SK-N-SH (cell line): ENCODE measurements around the gene STEAP2. TPM values are rescaled to one million over a fixed set of nuclear protein-coding genes. Genes with fewer than 3 reads are reported as not detected.

ENCODE experiments used
- CTCF ChIA-PET: fragments of 300-600, 350-600 bp; formaldehyde crosslinking; extraction: SDS; loops from one replicate; lab custom pipeline; 2021; lab: Yijun Ruan, JAX
- POLR2A ChIA-PET: fragments of 350-600 bp; sonication (Branson Sonifier 250); formaldehyde crosslinking; extraction: SDS; loops from one replicate; lab custom pipeline; 2020; ENCODE audit warnings: antibody characterized with exemption, inconsistent platforms; lab: Yijun Ruan, JAX
- DNase-seq: peaks from one replicate; pipeline ENCODE4 v3.0.0; 2012
- H2AFZ ChIP-seq: fragments of 200-600 bp; sonication (generic); 2 replicates; pipeline ENCODE4 v1.8.1; 2016; ENCODE audit warnings: antibody characterized with exemption, mild to moderate bottlenecking, low read depth
- H3F3A ChIP-seq: fragments of 200-600 bp; sonication (generic); replicated peaks from 2 replicates; pipeline ENCODE3; 2016; ENCODE audit warnings: antibody characterized with exemption, mild to moderate bottlenecking; ENCODE audit not compliant: insufficient read depth
- H3K27ac ChIP-seq, 2 experiments: fragments of 200-500 bp in 1 of 2; fragments of 200-600 bp in 1 of 2; sonication (Bioruptor generic) in 1 of 2; sonication (generic), shearing (Covaris generic) in 1 of 2; 2 replicates each; pipeline versions ENCODE4 v1.5.1 to v1.6.1; 2014 to 2016; ENCODE audit warnings: low read depth in 2 of 2, inconsistent platforms in 1 of 2, low read length in 1 of 2, mild to moderate bottlenecking in 1 of 2, mixed read lengths in 1 of 2
- H3K27me3 ChIP-seq: fragments of 200-600 bp; sonication (generic), shearing (Covaris generic); 2 replicates; pipeline ENCODE4 v1.6.1; 2016; ENCODE audit warnings: mixed run types; ENCODE audit not compliant: insufficient read depth
- H3K36me3 ChIP-seq, 2 experiments: fragments of 200-500 bp in 1 of 2; fragments of 200-600 bp in 1 of 2; sonication (Bioruptor generic) in 1 of 2; sonication (generic) in 1 of 2; replicated peaks in 1 of 2; 2 replicates each; pipeline versions ENCODE3 to v1.5.1; 2014 to 2016; ENCODE audit warnings: low read length in 1 of 2, mild to moderate bottlenecking in 1 of 2; ENCODE audit not compliant: insufficient read depth in 2 of 2, control insufficient read depth in 1 of 2
- H3K4me1 ChIP-seq, 2 experiments: fragments of 200-500 bp in 1 of 2; fragments of 200-600 bp in 1 of 2; sonication (Bioruptor generic) in 1 of 2; sonication (generic), shearing (Covaris generic) in 1 of 2; 2 replicates each; pipeline versions ENCODE4 v1.5.1 to v1.6.1; 2014 to 2016; ENCODE audit warnings: low read depth in 1 of 2, low read length in 1 of 2, mixed run types in 1 of 2; ENCODE audit not compliant: insufficient read depth in 2 of 2, control insufficient read depth in 1 of 2
- H3K4me2 ChIP-seq: fragments of 200-600 bp; sonication (generic), shearing (Covaris generic); 2 replicates; pipeline ENCODE4 v1.6.1; 2017; ENCODE audit warnings: mixed run types
- H3K4me3 ChIP-seq, 2 experiments: fragments of 200-500 bp in 1 of 2; fragments of 200-600 bp in 1 of 2; sonication (Bioruptor generic) in 1 of 2; sonication (generic), shearing (Covaris generic) in 1 of 2; 2 replicates each; pipeline versions ENCODE4 v1.5.1 to v1.8.1; 2014 to 2016; ENCODE audit warnings: low read depth in 2 of 2, inconsistent platforms in 1 of 2, low read length in 1 of 2, mild to moderate bottlenecking in 1 of 2, mixed read lengths in 1 of 2, moderate library complexity in 1 of 2
- H3K79me2 ChIP-seq: fragments of 200-600 bp; sonication (generic); 2 replicates; pipeline ENCODE4 v1.8.1; 2017; ENCODE audit warnings: mild to moderate bottlenecking; ENCODE audit not compliant: insufficient read depth
- H3K9ac ChIP-seq: fragments of 200-600 bp; sonication (generic); 2 replicates; pipeline ENCODE4 v1.6.1; 2017; ENCODE audit warnings: mixed run types
- H3K9me2 ChIP-seq: fragments of 200-600 bp; sonication (generic); 2 replicates; pipeline ENCODE4 v1.6.1; 2017; ENCODE audit warnings: mixed run types
- H3K9me3 ChIP-seq: fragments of 200-600 bp; sonication (generic); 2 replicates; pipeline ENCODE4 v1.6.1; 2017; ENCODE audit warnings: mixed run types, mild to moderate bottlenecking, moderate library complexity
- H4K20me1 ChIP-seq: fragments of 200-600 bp; sonication (generic); 2 replicates; pipeline ENCODE4 v1.6.1; 2017; ENCODE audit warnings: mild to moderate bottlenecking, mixed run types; ENCODE audit not compliant: insufficient read depth
- CTCF ChIP-seq: fragments of 200-600 bp; sonication (generic); IDR thresholded peaks from 2 replicates; pipeline ENCODE4 v1.6.1; 2017; ENCODE audit warnings: antibody characterized with exemption, mild to moderate bottlenecking, moderate library complexity
- ELF1 ChIP-seq: IDR thresholded peaks from 2 replicates; pipeline ENCODE4 v1.4.0; 2012
- EP300 ChIP-seq, 2 experiments: IDR thresholded peaks; 2 replicates each; pipeline versions ENCODE4 v1.4.0 to v1.6.1; 2012; ENCODE audit warnings: borderline replicate concordance in 1 of 2, low read depth in 1 of 2, low read length in 1 of 2
- FOXJ3 ChIP-seq: sonication (generic); formaldehyde crosslinking; IDR thresholded peaks from 2 replicates; pipeline ENCODE4 v1.5.1; 2020; ENCODE audit warnings: mild to moderate bottlenecking, missing genetic modification reagents
- JUND ChIP-seq: IDR thresholded peaks from 2 replicates; pipeline ENCODE4 v1.4.0; 2012
- MEF2A ChIP-seq: IDR thresholded peaks from 2 replicates; pipeline ENCODE4 v1.4.0; 2012; ENCODE audit warnings: low read depth, borderline replicate concordance
- NRF1 ChIP-seq: IDR thresholded peaks from 2 replicates; pipeline ENCODE4 v1.6.1; 2012; ENCODE audit warnings: low read depth, mild to moderate bottlenecking, low read length
- POLR2AphosphoS5 ChIP-seq: IDR thresholded peaks from 2 replicates; pipeline ENCODE4 v1.6.1; 2012; ENCODE audit warnings: low read depth, low read length
- RAD21 ChIP-seq: IDR thresholded peaks from 2 replicates; pipeline ENCODE4 v1.6.1; 2012; ENCODE audit warnings: mild to moderate bottlenecking, low read length
- SIN3A ChIP-seq: IDR thresholded peaks from 2 replicates; pipeline ENCODE4 v1.6.1; 2012; ENCODE audit warnings: low read depth, mild to moderate bottlenecking, low read length, moderate library complexity, borderline replicate concordance
- TAF1 ChIP-seq: IDR thresholded peaks from 2 replicates; pipeline ENCODE4 v1.6.1; 2012; ENCODE audit warnings: low read depth, mild to moderate bottlenecking, low read length, moderate library complexity, borderline replicate concordance
- TEAD4 ChIP-seq: IDR thresholded peaks from 2 replicates; pipeline ENCODE4 v1.4.0; 2012; ENCODE audit warnings: mild to moderate bottlenecking, borderline replicate concordance; ENCODE audit not compliant: insufficient read depth
- YY1 ChIP-seq: IDR thresholded peaks from 2 replicates; pipeline ENCODE4 v1.4.0; 2012; ENCODE audit warnings: low read depth, mild to moderate bottlenecking
- WGBS: methylation state at CpG from one replicate; pipeline ENCODE4 v1.1.6; 2017; ENCODE audit warnings: low lambda C conversion rate; 5-methylcytosine and 5-hydroxymethylcytosine counted together
- polyA plus RNA-seq, 3 experiments: library from polyadenylated mRNA; depleted of rRNA; stranded (reverse); fragments of >200 nt; gene quantifications; 2 replicates each; pipeline ENCODE4 v1.2.3, GENCODE V29; 2012
- TF ChIP-seq, protein P1 (sequence below): IDR thresholded peaks from 2 replicates; pipeline ENCODE4; 2012
- TF ChIP-seq, protein P2 (sequence below): IDR thresholded peaks from 2 replicates; pipeline ENCODE4 v1.6.1; 2012; ENCODE audit warnings: mild to moderate bottlenecking, low read depth, low read length, moderate library complexity
- TF ChIP-seq, protein P3 (sequence below): IDR thresholded peaks from 2 replicates; pipeline ENCODE4 v1.4.0; 2012; ENCODE audit warnings: low read depth

Gene STEAP2
- polyA plus RNA-seq, 1 of the 3 experiments (the other 2 are of a cell fraction), result 6.6 TPM

GRCh38 chr7:90231304-90231703 is 19.8 kb downstream of the STEAP2 start:
- Histone ChIP-seq H3K4me2 (no peak overlapping the region), H3K4me3 (no peak overlapping the region), H3K4me1 (no peaks in the 10 kb centered on the region; a peak in 1 of 4 replicates), H2AFZ (no peak overlapping the region), H3K9me2 (no peaks in the 10 kb centered on the region), H3K27ac (no peak overlapping the region), H3K36me3 (peaks cover 5 to 23% of the 10 kb centered on the region in 2 experiments), H3K79me2 (no peaks in the 10 kb centered on the region; the same call in 1 of the 2 replicates), H3K9ac (no peak overlapping the region), H3F3A (peaks cover 6% of the 10 kb centered on the region), H3K27me3 (no peaks in the 10 kb centered on the region), H4K20me1 (no peaks in the 10 kb centered on the region), H3K9me3 (no peaks in the 10 kb centered on the region)
- TF ChIP-seq, protein P1, sequence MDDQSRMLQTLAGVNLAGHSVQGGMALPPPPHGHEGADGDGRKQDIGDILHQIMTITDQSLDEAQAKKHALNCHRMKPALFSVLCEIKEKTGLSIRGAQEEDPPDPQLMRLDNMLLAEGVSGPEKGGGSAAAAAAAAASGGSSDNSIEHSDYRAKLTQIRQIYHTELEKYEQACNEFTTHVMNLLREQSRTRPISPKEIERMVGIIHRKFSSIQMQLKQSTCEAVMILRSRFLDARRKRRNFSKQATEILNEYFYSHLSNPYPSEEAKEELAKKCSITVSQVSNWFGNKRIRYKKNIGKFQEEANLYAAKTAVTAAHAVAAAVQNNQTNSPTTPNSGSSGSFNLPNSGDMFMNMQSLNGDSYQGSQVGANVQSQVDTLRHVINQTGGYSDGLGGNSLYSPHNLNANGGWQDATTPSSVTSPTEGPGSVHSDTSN, result no peak
- no peak for TF ChIP-seq ELF1
- TF ChIP-seq, protein P2, sequence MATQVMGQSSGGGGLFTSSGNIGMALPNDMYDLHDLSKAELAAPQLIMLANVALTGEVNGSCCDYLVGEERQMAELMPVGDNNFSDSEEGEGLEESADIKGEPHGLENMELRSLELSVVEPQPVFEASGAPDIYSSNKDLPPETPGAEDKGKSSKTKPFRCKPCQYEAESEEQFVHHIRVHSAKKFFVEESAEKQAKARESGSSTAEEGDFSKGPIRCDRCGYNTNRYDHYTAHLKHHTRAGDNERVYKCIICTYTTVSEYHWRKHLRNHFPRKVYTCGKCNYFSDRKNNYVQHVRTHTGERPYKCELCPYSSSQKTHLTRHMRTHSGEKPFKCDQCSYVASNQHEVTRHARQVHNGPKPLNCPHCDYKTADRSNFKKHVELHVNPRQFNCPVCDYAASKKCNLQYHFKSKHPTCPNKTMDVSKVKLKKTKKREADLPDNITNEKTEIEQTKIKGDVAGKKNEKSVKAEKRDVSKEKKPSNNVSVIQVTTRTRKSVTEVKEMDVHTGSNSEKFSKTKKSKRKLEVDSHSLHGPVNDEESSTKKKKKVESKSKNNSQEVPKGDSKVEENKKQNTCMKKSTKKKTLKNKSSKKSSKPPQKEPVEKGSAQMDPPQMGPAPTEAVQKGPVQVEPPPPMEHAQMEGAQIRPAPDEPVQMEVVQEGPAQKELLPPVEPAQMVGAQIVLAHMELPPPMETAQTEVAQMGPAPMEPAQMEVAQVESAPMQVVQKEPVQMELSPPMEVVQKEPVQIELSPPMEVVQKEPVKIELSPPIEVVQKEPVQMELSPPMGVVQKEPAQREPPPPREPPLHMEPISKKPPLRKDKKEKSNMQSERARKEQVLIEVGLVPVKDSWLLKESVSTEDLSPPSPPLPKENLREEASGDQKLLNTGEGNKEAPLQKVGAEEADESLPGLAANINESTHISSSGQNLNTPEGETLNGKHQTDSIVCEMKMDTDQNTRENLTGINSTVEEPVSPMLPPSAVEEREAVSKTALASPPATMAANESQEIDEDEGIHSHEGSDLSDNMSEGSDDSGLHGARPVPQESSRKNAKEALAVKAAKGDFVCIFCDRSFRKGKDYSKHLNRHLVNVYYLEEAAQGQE, result no peak
- TF ChIP-seq FOXJ3, result no peak
- TF ChIP-seq NRF1, result no peak
- TF ChIP-seq CTCF, result no peak
- no peak for TF ChIP-seq MEF2A
- TF ChIP-seq SIN3A, result no peak
- TF ChIP-seq, protein P3, sequence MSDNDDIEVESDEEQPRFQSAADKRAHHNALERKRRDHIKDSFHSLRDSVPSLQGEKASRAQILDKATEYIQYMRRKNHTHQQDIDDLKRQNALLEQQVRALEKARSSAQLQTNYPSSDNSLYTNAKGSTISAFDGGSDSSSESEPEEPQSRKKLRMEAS, result no peak
- no peak for TF ChIP-seq TAF1
- no peak for TF ChIP-seq YY1
- TF ChIP-seq EP300 (IDR thresholded peaks at IDR 0.05; ENCODE audit: borderline replicate concordance in 1 of 2, low read depth in 1 of 2, low read length in 1 of 2), result no peak
- TF ChIP-seq RAD21, result no peak
- TF ChIP-seq TEAD4, result no peak
- TF ChIP-seq POLR2AphosphoS5, result no peak
- TF ChIP-seq JUND, result no peak
- CTCF ChIA-PET, result no interaction called here
- POLR2A ChIA-PET, result no interaction called here
- 72% methylated on average over 3 of the region's 3 CpGs for WGBS
- DNase-seq, result no peak
